ENCODE data around the gene FOXN1.

The FOXN1 gene

GRCh38 chr17:28495635-28496034, 10.5 kb upstream of the FOXN1 start:
- DNase-seq = no peak

GRCh38 chr17:28497931-28498330, 8.2 kb upstream of the FOXN1 start:
- intact Hi-C loops (cut with DNase I) = loop anchor here (5.0 to 10.0 kb wide), 2 partner anchors 39 to 117 kb away; partner anchors contain the start of gene RSKR
- no peak for DNase-seq

More at GRCh38 chr17:28495635-28496034, 10.5 kb upstream of the FOXN1 start:
- intact Hi-C loops (cut with DNase I) = loop anchor here (5.0 to 10.0 kb wide), 2 partner anchors 42 to 119 kb away; partner anchors contain the start of gene RSKR

- DNase-seq = no peak
- intact Hi-C loops (cut with DNase I) = loop anchor here (5.0 to 10.0 kb wide), 2 partner anchors 38 to 116 kb away; partner anchors contain the start of gene RSKR
Observed at GRCh38 chr17:28498652-28499363, 7.3 kb upstream of the FOXN1 start.

- intact Hi-C loops (cut with DNase I) = loop anchor here (5.0 to 10.0 kb wide), 2 partner anchors 38 to 115 kb away; partner anchors contain the start of gene RSKR
- no peak for DNase-seq
Observed at GRCh38 chr17:28499364-28499664, 6.8 kb upstream of the FOXN1 start.

- no peak for DNase-seq
- intact Hi-C loops (cut with DNase I) = loop anchor here (5.0 to 10.0 kb wide), 2 partner anchors 37 to 115 kb away; partner anchors contain the start of gene RSKR
Observed at GRCh38 chr17:28499684-28500357, 6.3 kb upstream of the FOXN1 start.

GRCh38 chr17:28500712-28501379, 5.3 kb upstream of the FOXN1 start:
- intact Hi-C loops (cut with DNase I) = no loop called here
- DNase-seq = no peak

GRCh38 chr17:28501421-28502284, 4.5 kb upstream of the FOXN1 start:
- DNase-seq = no peak
- intact Hi-C loops (cut with DNase I) = no loop called here

- intact Hi-C loops (cut with DNase I) = no loop called here
- DNase-seq = no peak
Observed at GRCh38 chr17:28503420-28503819, 2.7 kb upstream of the FOXN1 start.

- intact Hi-C loops (cut with DNase I) = no loop called here
- DNase-seq = no peak
Observed at GRCh38 chr17:28506763-28507487, 777 bp downstream of the FOXN1 start.

GRCh38 chr17:28507567-28508203, 1.5 kb downstream of the FOXN1 start:
- intact Hi-C loops (cut with DNase I) = no loop called here
- DNase-seq = no peak

- no peak for DNase-seq
- intact Hi-C loops (cut with DNase I) = no loop called here
Observed at GRCh38 chr17:28508211-28508724, 2.1 kb downstream of the FOXN1 start.

GRCh38 chr17:28509789-28510188, 3.6 kb downstream of the FOXN1 start:
- peak in 7 of 42 donors; percentile 5 to 45 (median 22) for DNase-seq
- intact Hi-C loops (cut with DNase I) = no loop called here

- DNase-seq = no peak
- intact Hi-C loops (cut with DNase I) = no loop called here
Observed at GRCh38 chr17:28511858-28512461, 5.8 kb downstream of the FOXN1 start.

GRCh38 chr17:28513476-28513875, 7.3 kb downstream of the FOXN1 start:
- intact Hi-C loops (cut with DNase I) = no loop called here
- no peak for DNase-seq

- no peak for DNase-seq
- intact Hi-C loops (cut with DNase I) = no loop called here
Observed at GRCh38 chr17:28514561-28515002, 8.4 kb downstream of the FOXN1 start.

- intact Hi-C loops (cut with DNase I) = no loop called here
- DNase-seq = no peak
Observed at GRCh38 chr17:28515518-28515917, 9.4 kb downstream of the FOXN1 start.

GRCh38 chr17:28518132-28518531, 12.0 kb downstream of the FOXN1 start:
- intact Hi-C loops (cut with DNase I) = no loop called here
- DNase-seq = no peak

Data from head of caudate nucleus (tissue), 42 donors.